ENCODE data around the gene ASTL. TPM values are rescaled to one million over a fixed set of nuclear protein-coding genes. Genes with fewer than 3 reads are reported as not detected.
A peak's percentile ranks its signal among the peaks of the same experiment; 100 is the strongest.

ASTL gene
- total RNA-seq, 1 donor from 2014 or later = not detected

GRCh38 chr2:96123936-96124335 is 14.4 kb downstream of the ASTL start:
- Histone ChIP-seq H3K4me3 (ENCODE audit: low read depth, low read length) (no peak overlapping the region), H3K36me3 (ENCODE audit: control insufficient read depth, insufficient read depth, low read length) (no peaks in the 10 kb centered on the region), H3K27me3 (ENCODE audit: control insufficient read depth, insufficient read depth, low read length) (peaks cover 4% of the 10 kb centered on the region)
- no peak for DNase-seq (ENCODE audit: low read depth)
- FAIRE-seq = no peak
- no peak for TF ChIP-seq CTCF (IDR thresholded peaks at IDR 0.05; ENCODE audit: insufficient read depth, low read length, severe bottlenecking)

GRCh38 chr2:96123290-96123689 is 15.0 kb downstream of the ASTL start:
- no peaks in the 10 kb centered on the region for H3K36me3 ChIP-seq (ENCODE audit: control insufficient read depth, insufficient read depth, low read length)
- H3K4me3 ChIP-seq (ENCODE audit: low read depth, low read length) = no peak overlapping the region
- FAIRE-seq (no peak), DNase-seq (ENCODE audit: low read depth) (no peak)
- TF ChIP-seq CTCF (IDR thresholded peaks at IDR 0.05; ENCODE audit: insufficient read depth, low read length, severe bottlenecking) = no peak
- H3K27me3 ChIP-seq (ENCODE audit: control insufficient read depth, insufficient read depth, low read length) = peaks cover 5% of the 10 kb centered on the region

GRCh38 chr2:96122391-96122790 is 15.9 kb downstream of the ASTL start:
- Histone ChIP-seq H3K4me3 (ENCODE audit: low read depth, low read length) (no peak overlapping the region), H3K36me3 (ENCODE audit: control insufficient read depth, insufficient read depth, low read length) (no peaks in the 10 kb centered on the region), H3K27me3 (ENCODE audit: control insufficient read depth, insufficient read depth, low read length) (peaks cover 12% of the 10 kb centered on the region)
- DNase-seq (ENCODE audit: low read depth) (no peak), FAIRE-seq (no peak)
- TF ChIP-seq CTCF (IDR thresholded peaks at IDR 0.05; ENCODE audit: insufficient read depth, low read length, severe bottlenecking) = no peak

- no peaks in the 10 kb centered on the region for H3K36me3 ChIP-seq (ENCODE audit: control insufficient read depth, insufficient read depth, low read length)
- no peak overlapping the region for H3K4me3 ChIP-seq (ENCODE audit: low read depth, low read length)
- peaks cover 15% of the 10 kb centered on the region for H3K27me3 ChIP-seq (ENCODE audit: control insufficient read depth, insufficient read depth, low read length)
- TF ChIP-seq CTCF (IDR thresholded peaks at IDR 0.05; ENCODE audit: insufficient read depth, low read length, severe bottlenecking) = no peak
- no peak for DNase-seq (ENCODE audit: low read depth)
- FAIRE-seq = no peak
Observed at GRCh38 chr2:96121414-96121813, 16.9 kb downstream of the ASTL start.

- H3K27me3 ChIP-seq (ENCODE audit: control insufficient read depth, insufficient read depth, low read length) = peaks cover 15% of the 10 kb centered on the region
- TF ChIP-seq CTCF (IDR thresholded peaks at IDR 0.05; ENCODE audit: insufficient read depth, low read length, severe bottlenecking) = no peak
- no peak for FAIRE-seq
Observed at GRCh38 chr2:96120991-96121390, 17.3 kb downstream of the ASTL start.

GRCh38 chr2:96120091-96120720 is 18.1 kb downstream of the ASTL start:
- Histone ChIP-seq H3K27me3 (ENCODE audit: control insufficient read depth, insufficient read depth, low read length) (peaks cover 15% of the 10 kb centered on the region), H3K36me3 (ENCODE audit: control insufficient read depth, insufficient read depth, low read length) (no peaks in the 10 kb centered on the region), H3K4me3 (ENCODE audit: low read depth, low read length) (no peak overlapping the region)
- no peak for TF ChIP-seq CTCF (IDR thresholded peaks at IDR 0.05; ENCODE audit: insufficient read depth, low read length, severe bottlenecking)
- peak; percentile 55 for FAIRE-seq
- DNase-seq (ENCODE audit: low read depth) = no peak

More at GRCh38 chr2:96120991-96121390, 17.3 kb downstream of the ASTL start:
- Histone ChIP-seq H3K36me3 (ENCODE audit: control insufficient read depth, insufficient read depth, low read length) (no peaks in the 10 kb centered on the region), H3K4me3 (ENCODE audit: low read depth, low read length) (no peak overlapping the region)
- no peak for DNase-seq (ENCODE audit: low read depth)

Data from bronchial epithelial cell (primary cell).